GM12892 (cell line): Measurements from ENCODE around the gene STXBP4. TPM values are rescaled to one million over a fixed set of nuclear protein-coding genes. Genes with fewer than 3 reads are reported as not detected.

Experiments used
- DNase-seq: peaks from one replicate; pipeline ENCODE4 v3.0.0; 2011; ENCODE audit not compliant: insufficient read length
- FAIRE-seq: peaks from 2 replicates; lab custom pipeline; 2011; peaks lifted over from hg19 to GRCh38; lab: Jason Lieb, UNC
- POLR2A ChIP-seq: IDR thresholded peaks from 2 replicates; pipeline ENCODE4 v1.6.1; 2011; ENCODE audit warnings: low read depth, low read length, control low read depth
- POLR2AphosphoS5 ChIP-seq: IDR thresholded peaks from 2 replicates; pipeline ENCODE4 v1.6.1; 2011; ENCODE audit warnings: low read depth, low read length, control low read depth
- TAF1 ChIP-seq: IDR thresholded peaks from 2 replicates; pipeline ENCODE4 v1.6.1; 2011; ENCODE audit warnings: low read depth, mild to moderate bottlenecking, control low read depth, low read length, borderline replicate concordance
- polyA plus RNA-seq: library from polyadenylated mRNA; unstranded; fragments of >200 nt; gene quantifications from one replicate; pipeline ENCODE4 v1.2.1, GENCODE V29; 2012; ENCODE audit warnings: missing spikeins, inconsistent platforms; ENCODE audit not compliant: missing spikeins

STXBP4 gene
- polyA plus RNA-seq = 6.8 TPM

- DNase-seq (peak; percentile 79), FAIRE-seq (peak; percentile 96)
- TF ChIP-seq POLR2A = peak; percentile 95
- peak; percentile 24; the same call in 1 of the 2 replicates for TF ChIP-seq TAF1
- peak; percentile 96 for TF ChIP-seq POLR2AphosphoS5
These were observed at the start of gene STXBP4, which contains the start of gene COX11 for GRCh38 chr17:54968262-54968987. STXBP4 (plus strand) TSS chr17:54968765; CDS start chr17:54986220, 17,455 bp downstream. COX11 (minus strand) TSS chr17:54968654; CDS start chr17:54968646, 8 bp downstream.

DNA sequence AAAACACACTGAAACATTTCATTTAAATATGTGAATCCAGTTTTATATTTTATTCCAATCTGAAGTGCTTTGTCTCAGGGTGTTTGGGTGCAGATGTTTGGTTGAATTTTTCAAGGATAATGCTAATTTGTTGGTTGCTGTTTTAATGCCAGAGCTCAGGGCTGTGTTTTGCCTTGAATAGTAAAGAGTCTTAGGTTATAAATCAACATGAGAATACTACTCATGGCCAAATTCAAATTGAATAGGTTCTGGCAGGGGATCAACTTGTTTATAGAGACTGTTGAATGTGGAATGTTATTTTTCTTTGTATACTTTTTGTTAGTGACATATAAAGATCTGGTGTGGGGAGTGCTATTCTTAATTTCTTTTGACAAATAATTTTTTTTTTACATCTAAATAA is 49.1 kb upstream of the STXBP4 start:
- TF ChIP-seq POLR2A (no peak), TAF1 (no peak), POLR2AphosphoS5 (no peak)
- FAIRE-seq (no peak), DNase-seq (no peak)

- no peak for TF ChIP-seq TAF1
- TF ChIP-seq POLR2AphosphoS5 = no peak
- no peak for TF ChIP-seq POLR2A
- FAIRE-seq = no peak
These were observed 47.7 kb upstream of the STXBP4 start for GRCh38 chr17:54920819-54921218.

DNA sequence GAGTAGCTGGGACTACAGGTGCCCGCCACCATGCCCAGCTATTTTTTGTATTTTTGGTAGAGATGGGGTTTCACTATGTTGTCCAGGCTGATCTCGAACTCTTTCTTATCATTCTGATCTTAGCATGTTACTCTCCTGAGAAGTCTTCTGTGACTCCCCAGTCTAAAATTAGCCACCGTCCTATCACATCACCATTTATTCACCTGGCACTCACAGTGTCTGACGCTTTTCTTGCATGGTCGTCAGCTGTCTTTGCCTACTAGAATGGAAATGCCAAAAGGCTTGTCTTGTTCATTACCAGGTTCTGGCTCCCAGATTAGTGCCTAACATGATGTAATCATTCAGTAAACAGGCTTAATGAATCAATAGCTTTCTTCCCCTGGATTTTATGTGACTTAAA is 44.2 kb upstream of the STXBP4 start:
- FAIRE-seq (no peak), DNase-seq (no peak)
- TF ChIP-seq POLR2AphosphoS5 = no peak
- no peak for TF ChIP-seq TAF1

More at GRCh38 chr17:54920819-54921218, 47.7 kb upstream of the STXBP4 start:
- DNase-seq = no peak

- TF ChIP-seq POLR2AphosphoS5 (no peak), POLR2A (no peak), TAF1 (no peak)
- FAIRE-seq = no peak
- no peak for DNase-seq
These were observed 41.0 kb upstream of the STXBP4 start for GRCh38 chr17:54927525-54927924.

GRCh38 chr17:54932711-54933110 is 35.9 kb upstream of the STXBP4 start:
- FAIRE-seq (no peak), DNase-seq (no peak)
- no peak for TF ChIP-seq TAF1
- TF ChIP-seq POLR2A = no peak
- TF ChIP-seq POLR2AphosphoS5 = no peak

DNA sequence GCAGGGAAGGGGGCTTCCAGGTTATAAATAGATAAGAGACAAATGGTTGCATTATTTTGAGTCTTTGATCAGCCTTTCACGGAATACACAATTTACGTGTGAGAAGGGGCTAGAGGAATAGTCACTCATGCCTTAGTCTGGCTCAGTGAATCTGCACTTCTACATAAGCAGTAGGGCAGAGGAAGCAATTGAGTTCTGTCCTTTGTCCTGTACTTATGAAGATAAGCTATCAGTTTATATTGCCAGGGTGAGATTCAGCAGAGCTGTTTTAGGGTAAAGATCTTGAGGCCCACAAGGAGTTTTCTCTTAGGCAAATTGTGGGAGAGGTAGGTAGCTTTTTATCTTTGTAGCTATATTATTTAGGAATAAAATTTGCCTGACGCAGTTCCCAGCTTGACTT is 34.6 kb upstream of the STXBP4 start:
- TF ChIP-seq POLR2A (no peak), TAF1 (no peak), POLR2AphosphoS5 (no peak)
- no peak for DNase-seq
- no peak for FAIRE-seq

DNA sequence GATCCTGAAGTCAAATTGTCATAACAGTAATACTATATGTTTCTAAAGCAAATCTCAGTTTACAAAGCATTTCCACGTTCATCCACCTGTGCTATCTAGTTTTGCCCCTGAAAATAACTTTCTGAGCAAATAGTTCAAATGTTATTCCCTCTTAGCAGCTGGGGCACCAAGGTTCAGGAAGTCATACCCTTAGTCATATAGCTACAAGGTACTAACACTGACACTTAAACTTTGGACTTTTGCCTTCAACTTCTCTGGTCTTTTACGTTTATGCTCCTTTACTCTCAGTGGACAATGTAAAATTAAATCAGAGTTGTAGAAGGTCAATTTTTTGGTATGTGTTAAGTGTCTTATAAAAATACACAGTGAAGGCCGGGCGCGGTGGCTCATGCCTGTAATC is 33.1 kb upstream of the STXBP4 start:
- TF ChIP-seq POLR2AphosphoS5 (no peak), POLR2A (no peak), TAF1 (no peak)
- FAIRE-seq = no peak
- DNase-seq = no peak

GRCh38 chr17:54937018-54937417 is 31.5 kb upstream of the STXBP4 start:
- no peak for DNase-seq
- TF ChIP-seq TAF1 = no peak
- no peak for TF ChIP-seq POLR2AphosphoS5
- no peak for TF ChIP-seq POLR2A
- no peak for FAIRE-seq

DNA sequence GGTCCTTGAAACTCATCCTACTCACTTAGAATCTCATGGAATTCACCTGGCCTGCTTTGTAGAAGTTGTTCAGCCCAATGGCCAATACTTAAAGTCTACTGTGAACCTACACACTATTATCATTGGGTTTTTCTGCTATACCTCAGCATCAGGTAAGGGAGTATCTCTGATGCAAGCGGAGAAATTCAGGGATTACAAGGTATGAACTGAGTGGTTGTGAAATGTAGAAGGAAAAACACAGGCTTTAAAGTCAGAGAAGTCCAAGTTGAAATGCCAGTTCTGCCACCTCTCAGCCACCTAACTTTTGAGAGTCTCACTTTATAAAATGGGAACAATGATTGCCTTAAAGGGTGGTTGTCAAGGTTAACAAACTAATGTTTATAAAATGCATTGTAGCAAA is 31.1 kb upstream of the STXBP4 start:
- no peak for DNase-seq
- no peak for FAIRE-seq
- TF ChIP-seq POLR2A (no peak), POLR2AphosphoS5 (no peak), TAF1 (no peak)

DNA sequence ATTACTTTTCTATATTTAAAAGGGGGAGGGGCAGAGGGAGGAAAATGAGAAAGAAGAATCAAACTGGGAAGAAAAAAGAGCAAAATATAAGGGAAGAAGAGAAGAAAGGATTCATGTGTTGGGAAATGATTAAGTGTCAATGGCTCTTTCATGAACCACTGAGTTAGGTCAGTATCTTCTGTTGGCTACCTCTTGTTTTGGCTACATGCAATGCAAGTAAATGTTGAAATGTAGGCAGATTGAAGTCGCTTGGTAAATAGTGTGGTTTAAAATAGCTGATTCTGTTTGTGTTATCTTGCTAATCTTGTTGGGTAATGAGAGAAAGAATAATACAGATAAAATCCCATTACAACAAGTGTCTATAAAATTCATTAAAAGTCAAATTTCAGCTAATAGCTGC is 27.3 kb upstream of the STXBP4 start:
- DNase-seq (no peak), FAIRE-seq (no peak)
- no peak for TF ChIP-seq POLR2AphosphoS5
- no peak for TF ChIP-seq POLR2A
- no peak for TF ChIP-seq TAF1

- DNase-seq (no peak), FAIRE-seq (no peak)
- TF ChIP-seq TAF1 (no peak), POLR2AphosphoS5 (no peak), POLR2A (no peak)
These were observed 23.8 kb upstream of the STXBP4 start for GRCh38 chr17:54944796-54945195.
